Left ventricle myocardium inferior (tissue), 1 donor: Measurements from ENCODE around the gene SUGCT. TPM values are rescaled to one million over a fixed set of nuclear protein-coding genes. Genes with fewer than 3 reads are reported as not detected.
"Not testable (repeated sequence)": the region's sequence is repeated elsewhere in the genome, so short reads cannot be mapped to it uniquely, and the experiment has no call there.

Source experiments
- DNase-seq: peaks from one replicate; pipeline ENCODE4 v3.0.0-alpha.2; 2020
- H3K27ac ChIP-seq: fragments of 200-600 bp; replicated peaks from 2 replicates; pipeline ENCODE4 v1.8.0; 2021
- H3K27me3 ChIP-seq: fragments of 200-600 bp; 2 replicates; pipeline ENCODE4 v1.8.0; 2021; ENCODE audit warnings: low read depth
- H3K36me3 ChIP-seq: fragments of 200-600 bp; 2 replicates; pipeline ENCODE4 v1.8.0; 2021
- H3K4me1 ChIP-seq: fragments of 200-600 bp; 2 replicates; pipeline ENCODE4 v1.8.0; 2021
- H3K4me3 ChIP-seq: fragments of 200-600 bp; 2 replicates; pipeline ENCODE4 v1.8.0; 2021; ENCODE audit warnings: mild to moderate bottlenecking, moderate library complexity
- H3K9me3 ChIP-seq: fragments of 200-600 bp; replicated peaks from 2 replicates; pipeline ENCODE4 v1.8.0; 2021
- CTCF ChIP-seq: fragments of 200-600 bp; IDR thresholded peaks from 2 replicates; pipeline ENCODE4 v1.8.0; 2021; ENCODE audit warnings: antibody characterized with exemption, mild to moderate bottlenecking, borderline replicate concordance
- intact Hi-C: fragments of 100-400 bp; cut with micrococcal nuclease; formaldehyde crosslinking; loops from one replicate; pipeline ENCODE4 v1.11.0; 2022
- total RNA-seq: library from RNA; stranded (reverse); fragmentation: NEBNext Ultra II Directional; extraction: Animal tissue kit (Norgen Biotek cat#: 25700); gene quantifications from one replicate; pipeline ENCODE4 v1.2.1, GENCODE V29; 2021
- donor health status: DM: no; HTN: yes; CAD: no; lungs with severe emphysema.

Gene SUGCT
- total RNA-seq, 1 donor from 2014 or later = 5.0 TPM

GRCh38 chr7:40133561-40134427 lies 1.0 kb upstream of the SUGCT start:
- DNase-seq = no peak
- intact Hi-C loops = no loop called here
- Histone ChIP-seq H3K27me3 (no peaks in the 10 kb centered on the region), H3K27ac (peak overlapping the region; percentile 94), H3K4me3 (peak overlapping the region; percentile 96), H3K36me3 (no peaks in the 10 kb centered on the region), H3K4me1 (peaks cover 55% of the 10 kb centered on the region), H3K9me3 (no peaks in the 10 kb centered on the region)
- no peak for TF ChIP-seq CTCF

- DNase-seq = no peak
- H3K27me3 ChIP-seq = no peaks in the 10 kb centered on the region
- peaks cover 50% of the 10 kb centered on the region for H3K4me1 ChIP-seq
- intact Hi-C loops = no loop called here
- peak overlapping the region; percentile 94 for H3K27ac ChIP-seq
- TF ChIP-seq CTCF = no peak
- H3K9me3 ChIP-seq = no peaks in the 10 kb centered on the region
- H3K36me3 ChIP-seq = no peaks in the 10 kb centered on the region
- H3K4me3 ChIP-seq = peak overlapping the region; percentile 96
These were observed 459 bp downstream of the SUGCT start for GRCh38 chr7:40135317-40135610.

- Histone ChIP-seq H3K36me3 (no peaks in the 10 kb centered on the region), H3K27me3 (no peaks in the 10 kb centered on the region), H3K27ac (no peak overlapping the region), H3K9me3 (no peaks in the 10 kb centered on the region), H3K4me3 (no peak overlapping the region), H3K4me1 (peaks cover 27% of the 10 kb centered on the region)
- no peak for DNase-seq
- TF ChIP-seq CTCF = no peak
- intact Hi-C loops = no loop called here
These were observed 2.8 kb downstream of the SUGCT start for GRCh38 chr7:40137563-40137962.

- intact Hi-C loops = no loop called here
- H3K9me3 ChIP-seq = no peaks in the 10 kb centered on the region
- no peaks in the 10 kb centered on the region for H3K27me3 ChIP-seq
- DNase-seq = no peak
- H3K4me1 ChIP-seq = peaks cover 13% of the 10 kb centered on the region
- no peak for TF ChIP-seq CTCF
- H3K27ac ChIP-seq = no peak overlapping the region
- no peaks in the 10 kb centered on the region for H3K36me3 ChIP-seq
- no peak overlapping the region for H3K4me3 ChIP-seq
These were observed 4.2 kb downstream of the SUGCT start for GRCh38 chr7:40138973-40139372.

- H3K4me3 ChIP-seq, H3K4me1 ChIP-seq, H3K9me3 ChIP-seq, H3K27ac ChIP-seq, DNase-seq, H3K36me3 ChIP-seq, H3K27me3 ChIP-seq, intact Hi-C loops: not testable (repeated sequence)
These were observed 5.1 kb downstream of the SUGCT start for GRCh38 chr7:40139891-40140290.

- H3K9me3 ChIP-seq, H3K36me3 ChIP-seq, intact Hi-C loops, H3K27ac ChIP-seq, DNase-seq, H3K4me3 ChIP-seq, H3K27me3 ChIP-seq, H3K4me1 ChIP-seq: not testable (repeated sequence)
These were observed 7.1 kb downstream of the SUGCT start for GRCh38 chr7:40141916-40142315.

GRCh38 chr7:40145596-40146130 lies 10.9 kb downstream of the SUGCT start:
- H3K4me1 ChIP-seq, H3K27me3 ChIP-seq, H3K27ac ChIP-seq, intact Hi-C loops, H3K36me3 ChIP-seq, DNase-seq, H3K9me3 ChIP-seq, H3K4me3 ChIP-seq: not testable (repeated sequence)
